Sigmoid colon (tissue), 7 donors: ENCODE data around the gene TSPAN13. TPM values are rescaled to one million over a fixed set of nuclear protein-coding genes. Genes with fewer than 3 reads are reported as not detected.

Source experiments
- DNase-seq: peaks from one replicate; pipeline ENCODE4 v3.0.0-alpha.2; 2019
- H3K27ac ChIP-seq, 4 donors: fragments of 200-600 bp; sonication (generic); one replicate each; pipeline ENCODE4 v1.5.1; 2016 to 2019; ENCODE audit warnings: mild to moderate bottlenecking in 1 of 4
- H3K27me3 ChIP-seq, 3 donors: fragments of 200-600 bp; sonication (generic); one replicate each; pipeline ENCODE4 v1.5.1; 2019; ENCODE audit warnings: mild to moderate bottlenecking in 1 of 3
- H3K36me3 ChIP-seq, 4 donors: fragments of 200-600 bp; sonication (generic); one replicate each; pipeline ENCODE4 v1.5.1; 2016 to 2019
- H3K4me1 ChIP-seq, 4 donors: fragments of 200-600 bp; sonication (generic); one replicate each; pipeline ENCODE4 v1.5.1; 2017 to 2019
- H3K4me3 ChIP-seq, 4 donors: fragments of 200-600 bp; sonication (generic); one replicate each; pipeline ENCODE4 v1.5.1; 2017 to 2019; ENCODE audit warnings: mild to moderate bottlenecking in 2 of 4, moderate library complexity in 1 of 4
- H3K9me3 ChIP-seq, 4 donors: fragments of 200-600 bp in 3 of 4; sonication (generic) in 3 of 4; one replicate each; pipeline versions ENCODE4 v1.5.1 to v1.6.1; 2013 to 2019
- CTCF ChIP-seq, 4 experiments: fragments of 450-650 bp in 3 of 4; fragments of 200-600 bp in 1 of 4; IDR thresholded peaks; one replicate each; pipeline ENCODE4 v1.5.1; 2016 to 2019; ENCODE audit warnings: antibody characterized with exemption in 4 of 4, mild to moderate bottlenecking in 3 of 4, moderate library complexity in 2 of 4
- EP300 ChIP-seq, 4 donors: sonication (generic); formaldehyde crosslinking; IDR thresholded peaks; one replicate each; pipeline ENCODE4 v1.6.1; 2017; ENCODE audit warnings: antibody characterized with exemption in 4 of 4
- POLR2A ChIP-seq, 2 donors: fragments of 450-650 bp; IDR thresholded peaks; one replicate each; pipeline ENCODE4 v1.6.1; 2016; ENCODE audit warnings: antibody characterized with exemption in 2 of 2, mild to moderate bottlenecking in 2 of 2, moderate library complexity in 2 of 2
- POLR2AphosphoS5 ChIP-seq, 4 donors: sonication (generic); formaldehyde crosslinking; IDR thresholded peaks; one replicate each; pipeline ENCODE4 v1.6.1; 2017; ENCODE audit warnings: antibody characterized with exemption in 4 of 4
- WGBS, 2 donors: extraction: QIAGEN DNeasy Blood & Tissue Kit; methylation state at CpG; one replicate each; pipeline ENCODE4 v1.1.7; 2013; 5-methylcytosine and 5-hydroxymethylcytosine counted together
- intact Hi-C: fragments of 100-400 bp; cut with DNase I; formaldehyde crosslinking; loops from one replicate; pipeline ENCODE4 v1.15.1; 2023
- polyA plus RNA-seq, 3 donors: library from polyadenylated mRNA; stranded (reverse); fragments of 200-250 nt; gene quantifications; one replicate each; pipeline ENCODE4 v1.2.3, GENCODE V29; 2013
- total RNA-seq, 4 donors: library from RNA; depleted of rRNA; stranded (reverse); fragments of >200 nt; gene quantifications; one replicate each; pipeline ENCODE4 v1.1.0, GENCODE V29; 2016
- donor health status: healthy with polysubstance abuse.
- donor health status: Bipolar disorder and iron deficiency.
- donor health status: healthy.

TSPAN13 gene
- total and polyA plus RNA-seq, 7 donors: 2.2 to 68.5 (median 6.4) TPM

- H3K27ac ChIP-seq: no peak overlapping the region
- no peak overlapping the region for H3K4me3 ChIP-seq
- H3K27me3 ChIP-seq: no peaks in the 10 kb centered on the region
- DNase-seq: no peak
- no peaks in the 10 kb centered on the region for H3K4me1 ChIP-seq
- no peaks in the 10 kb centered on the region for H3K9me3 ChIP-seq
- WGBS, 2 donors: 89 to 91% methylated on average over 2 of the region's 2 CpGs
- H3K36me3 ChIP-seq: no peaks in the 10 kb centered on the region
- no peak for TF ChIP-seq EP300 (IDR thresholded peaks at IDR 0.05)
- TF ChIP-seq POLR2A (IDR thresholded peaks at IDR 0.05): no peak
- no peak for TF ChIP-seq POLR2AphosphoS5 (IDR thresholded peaks at IDR 0.05)
- TF ChIP-seq CTCF (IDR thresholded peaks at IDR 0.05): no peak
- intact Hi-C loops: no loop called here
These were observed 24.0 kb upstream of the TSPAN13 start for GRCh38 chr7:16729541-16729940.

GRCh38 chr7:16730937-16731336 is 22.6 kb upstream of the TSPAN13 start:
- no peaks in the 10 kb centered on the region for H3K36me3 ChIP-seq
- no peak for TF ChIP-seq POLR2A (IDR thresholded peaks at IDR 0.05)
- TF ChIP-seq POLR2AphosphoS5 (IDR thresholded peaks at IDR 0.05): no peak
- no peak for TF ChIP-seq CTCF (IDR thresholded peaks at IDR 0.05)
- TF ChIP-seq EP300 (IDR thresholded peaks at IDR 0.05): no peak
- intact Hi-C loops: no loop called here
- H3K27me3 ChIP-seq: no peaks in the 10 kb centered on the region
- DNase-seq: no peak
- no peak overlapping the region for H3K27ac ChIP-seq
- no peaks in the 10 kb centered on the region for H3K4me1 ChIP-seq
- H3K9me3 ChIP-seq: no peaks in the 10 kb centered on the region
- H3K4me3 ChIP-seq: no peak overlapping the region
- WGBS, 2 donors: 78 to 85% methylated on average over 3 of the region's 3 CpGs

GRCh38 chr7:16732828-16733227 is 20.7 kb upstream of the TSPAN13 start:
- intact Hi-C loops: no loop called here
- no peaks in the 10 kb centered on the region for H3K4me1 ChIP-seq
- 98 to 99% methylated on average over 4 of the region's 4 CpGs for WGBS, 2 donors

GRCh38 chr7:16734148-16734726 is 19.3 kb upstream of the TSPAN13 start:
- intact Hi-C loops: no loop called here
- Histone ChIP-seq H3K9me3 (no peaks in the 10 kb centered on the region), H3K4me3 (no peak overlapping the region), H3K36me3 (no peaks in the 10 kb centered on the region), H3K4me1 (no peaks in the 10 kb centered on the region), H3K27ac (no peak overlapping the region), H3K27me3 (no peaks in the 10 kb centered on the region)
- WGBS, 2 donors: 92 to 95% methylated on average over 7 of the region's 7 CpGs
- TF ChIP-seq POLR2A (IDR thresholded peaks at IDR 0.05) (no peak), CTCF (IDR thresholded peaks at IDR 0.05) (no peak)
- no peak for DNase-seq

More at GRCh38 chr7:16732828-16733227, 20.7 kb upstream of the TSPAN13 start:
- Histone ChIP-seq H3K27ac (no peak overlapping the region), H3K4me3 (no peak overlapping the region), H3K36me3 (no peaks in the 10 kb centered on the region), H3K27me3 (no peaks in the 10 kb centered on the region), H3K9me3 (no peaks in the 10 kb centered on the region)
- TF ChIP-seq POLR2AphosphoS5 (IDR thresholded peaks at IDR 0.05) (no peak), CTCF (IDR thresholded peaks at IDR 0.05) (no peak), EP300 (IDR thresholded peaks at IDR 0.05) (no peak), POLR2A (IDR thresholded peaks at IDR 0.05) (no peak)
- no peak for DNase-seq

GRCh38 chr7:16735020-16735419 is 18.5 kb upstream of the TSPAN13 start:
- no peaks in the 10 kb centered on the region for H3K36me3 ChIP-seq
- no peak overlapping the region for H3K4me3 ChIP-seq
- peaks cover 0 to 3% (median under 1%) of the 10 kb centered on the region in 4 donors for H3K4me1 ChIP-seq
- no peak overlapping the region for H3K27ac ChIP-seq
- TF ChIP-seq POLR2A (IDR thresholded peaks at IDR 0.05): no peak
- no peak for TF ChIP-seq EP300 (IDR thresholded peaks at IDR 0.05)
- TF ChIP-seq CTCF (IDR thresholded peaks at IDR 0.05): no peak
- TF ChIP-seq POLR2AphosphoS5 (IDR thresholded peaks at IDR 0.05): no peak
- intact Hi-C loops: no loop called here
- H3K27me3 ChIP-seq: no peaks in the 10 kb centered on the region
- DNase-seq: no peak
- 83 to 88% methylated on average over 4 of the region's 4 CpGs for WGBS, 2 donors
- no peaks in the 10 kb centered on the region for H3K9me3 ChIP-seq
